Thoracic aorta (tissue), 2 donors: Measurements from ENCODE around the gene GDAP1L1. TPM values are rescaled to one million over a fixed set of nuclear protein-coding genes. Genes with fewer than 3 reads are reported as not detected.

Experiments
- ATAC-seq: fragments of 150-250 bp; one replicate; pipeline ENCODE4 v1.8.0; 2017; ENCODE audit warnings: low read depth; ENCODE audit not compliant: insufficient number of reproducible peaks, low FRiP score
- DNase-seq: peaks from one replicate; pipeline ENCODE4 v3.0.0-alpha.2; 2020; ENCODE audit warnings: low spot score
- H3K27ac ChIP-seq, 2 donors: fragments of 200-600 bp; sonication (generic); 1 replicate in 1 of 2; 2 replicates in 1 of 2; pipeline ENCODE4 v1.5.1; 2016; ENCODE audit warnings: mild to moderate bottlenecking in 2 of 2, moderate library complexity in 2 of 2
- H3K27me3 ChIP-seq: fragments of 200-600 bp; sonication (generic); replicated peaks from 2 replicates; pipeline ENCODE4 v1.6.0; 2016; ENCODE audit warnings: mild to moderate bottlenecking; ENCODE audit not compliant: insufficient read depth
- H3K36me3 ChIP-seq: fragments of 200-600 bp; sonication (generic); one replicate; pipeline ENCODE4 v1.5.1; 2016
- H3K4me1 ChIP-seq, 2 donors: fragments of 200-600 bp; sonication (generic); 1 replicate in 1 of 2; 2 replicates in 1 of 2; pipeline versions ENCODE4 v1.5.1 to v1.6.0; 2016; ENCODE audit warnings: low read depth in 2 of 2, mild to moderate bottlenecking in 1 of 2; ENCODE audit not compliant: control insufficient read depth in 1 of 2
- H3K4me3 ChIP-seq: fragments of 200-600 bp; sonication (generic); 2 replicates; pipeline ENCODE4 v1.5.1; 2016; ENCODE audit warnings: mild to moderate bottlenecking
- H3K9me3 ChIP-seq: fragments of 200-600 bp; sonication (generic); 2 replicates; pipeline ENCODE4 v1.5.1; 2016
- CTCF ChIP-seq: fragments of 200-600 bp; sonication (generic); IDR thresholded peaks from one replicate; pipeline ENCODE4 v1.5.1; 2019; ENCODE audit warnings: antibody characterized with exemption
- total RNA-seq, 2 donors: library from RNA; depleted of rRNA; stranded (reverse); fragments of >200 nt; gene quantifications; one replicate each; pipeline versions ENCODE4 v1.1.0 to v1.2.3, GENCODE V29; 2016

The GDAP1L1 gene
- total RNA-seq, 2 donors from 2014 or later: not detected

GRCh38 chr20:44245977-44246376 lies 1.1 kb upstream of the GDAP1L1 start:
- no peak for TF ChIP-seq CTCF

GRCh38 chr20:44247586-44248409 lies 690 bp downstream of the GDAP1L1 start:
- TF ChIP-seq CTCF: no peak
- DNase-seq (no peak), ATAC-seq (no peak)
- no peaks in the 10 kb centered on the region for H3K9me3 ChIP-seq
- peak overlapping the region; percentile 63 for H3K4me3 ChIP-seq
- peaks cover 8 to 14% of the 10 kb centered on the region in 2 donors for H3K4me1 ChIP-seq
- H3K27ac ChIP-seq: no peak overlapping the region
- no peaks in the 10 kb centered on the region for H3K36me3 ChIP-seq
- H3K27me3 ChIP-seq: no peaks in the 10 kb centered on the region

More at GRCh38 chr20:44245977-44246376, 1.1 kb upstream of the GDAP1L1 start:
- Histone ChIP-seq H3K4me3 (no peak overlapping the region), H3K9me3 (no peaks in the 10 kb centered on the region), H3K4me1 (peaks cover 8 to 14% of the 10 kb centered on the region in 2 donors), H3K27me3 (no peaks in the 10 kb centered on the region), H3K27ac (no peak overlapping the region), H3K36me3 (no peaks in the 10 kb centered on the region)
- ATAC-seq: no peak
- no peak for DNase-seq

GRCh38 chr20:44248410-44248759 lies 1.3 kb downstream of the GDAP1L1 start:
- H3K4me1 ChIP-seq: peaks cover 8 to 14% of the 10 kb centered on the region in 2 donors
- TF ChIP-seq CTCF: no peak
- DNase-seq (no peak), ATAC-seq (no peak)
- H3K9me3 ChIP-seq: no peaks in the 10 kb centered on the region
- no peaks in the 10 kb centered on the region for H3K36me3 ChIP-seq
- no peak overlapping the region for H3K27ac ChIP-seq
- H3K4me3 ChIP-seq: no peak overlapping the region
- H3K27me3 ChIP-seq: no peaks in the 10 kb centered on the region

- Histone ChIP-seq H3K27me3 (no peaks in the 10 kb centered on the region), H3K36me3 (no peaks in the 10 kb centered on the region), H3K4me3 (no peak overlapping the region), H3K27ac (no peak overlapping the region), H3K4me1 (peaks cover 8 to 14% of the 10 kb centered on the region in 2 donors), H3K9me3 (no peaks in the 10 kb centered on the region)
- ATAC-seq (no peak), DNase-seq (no peak)
- no peak for TF ChIP-seq CTCF
Measured at GRCh38 chr20:44251284-44251683, 4.2 kb downstream of the GDAP1L1 start.

DNA sequence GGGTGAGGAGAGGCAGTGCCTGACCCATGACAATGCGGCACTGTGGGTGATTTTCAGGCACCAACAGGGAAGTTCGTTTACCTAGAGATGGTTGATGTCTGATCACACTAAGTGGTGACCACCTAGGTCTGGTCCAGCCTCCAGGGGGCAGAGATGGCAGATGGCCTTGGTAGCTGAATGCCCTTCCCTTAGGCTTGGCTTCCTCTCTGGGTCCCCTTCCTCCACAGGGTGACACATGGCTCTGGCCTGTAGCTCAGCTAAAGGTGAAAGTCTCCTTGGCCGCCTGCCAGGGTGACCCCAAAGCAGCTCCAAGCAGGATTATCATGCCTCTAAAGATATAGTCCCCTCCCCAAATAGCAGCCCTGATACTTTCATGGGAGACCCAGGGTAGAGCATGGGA lies 6.4 kb downstream of the GDAP1L1 start:
- Histone ChIP-seq H3K4me1 (no peaks in the 10 kb centered on the region), H3K36me3 (no peaks in the 10 kb centered on the region), H3K4me3 (no peak overlapping the region), H3K27me3 (no peaks in the 10 kb centered on the region), H3K27ac (no peak overlapping the region), H3K9me3 (no peaks in the 10 kb centered on the region)
- no peak for DNase-seq
- no peak for TF ChIP-seq CTCF
- ATAC-seq: no peak
